Omental fat pad (tissue), 4 donors: ENCODE results near the gene ZNF608. TPM values are rescaled to one million over a fixed set of nuclear protein-coding genes. Genes with fewer than 3 reads are reported as not detected.
A peak's percentile ranks its signal among the peaks of the same experiment; 100 is the strongest.

ENCODE experiments used
- ATAC-seq: fragments of 150-250 bp; one replicate; pipeline ENCODE4 v1.9.1; 2016; ENCODE audit warnings: mild to moderate bottlenecking, moderate library complexity; ENCODE audit not compliant: low FRiP score
- DNase-seq: peaks from one replicate; pipeline ENCODE4 v3.0.0-alpha.2; 2019; ENCODE audit warnings: low spot score
- total RNA-seq, 4 donors: library from RNA; depleted of rRNA; stranded (reverse); fragments of >200 nt; gene quantifications; one replicate each; pipeline ENCODE4 v1.1.0, GENCODE V29; 2016
- TF ChIP-seq, protein P1 (sequence below), 3 donors: fragments of 450-650 bp; IDR thresholded peaks; one replicate each; pipeline ENCODE4 v1.5.1; 2016 to 2017; ENCODE audit warnings: antibody characterized with exemption in 3 of 3, mild to moderate bottlenecking in 3 of 3, moderate library complexity in 2 of 3

The ZNF608 gene, protein sequence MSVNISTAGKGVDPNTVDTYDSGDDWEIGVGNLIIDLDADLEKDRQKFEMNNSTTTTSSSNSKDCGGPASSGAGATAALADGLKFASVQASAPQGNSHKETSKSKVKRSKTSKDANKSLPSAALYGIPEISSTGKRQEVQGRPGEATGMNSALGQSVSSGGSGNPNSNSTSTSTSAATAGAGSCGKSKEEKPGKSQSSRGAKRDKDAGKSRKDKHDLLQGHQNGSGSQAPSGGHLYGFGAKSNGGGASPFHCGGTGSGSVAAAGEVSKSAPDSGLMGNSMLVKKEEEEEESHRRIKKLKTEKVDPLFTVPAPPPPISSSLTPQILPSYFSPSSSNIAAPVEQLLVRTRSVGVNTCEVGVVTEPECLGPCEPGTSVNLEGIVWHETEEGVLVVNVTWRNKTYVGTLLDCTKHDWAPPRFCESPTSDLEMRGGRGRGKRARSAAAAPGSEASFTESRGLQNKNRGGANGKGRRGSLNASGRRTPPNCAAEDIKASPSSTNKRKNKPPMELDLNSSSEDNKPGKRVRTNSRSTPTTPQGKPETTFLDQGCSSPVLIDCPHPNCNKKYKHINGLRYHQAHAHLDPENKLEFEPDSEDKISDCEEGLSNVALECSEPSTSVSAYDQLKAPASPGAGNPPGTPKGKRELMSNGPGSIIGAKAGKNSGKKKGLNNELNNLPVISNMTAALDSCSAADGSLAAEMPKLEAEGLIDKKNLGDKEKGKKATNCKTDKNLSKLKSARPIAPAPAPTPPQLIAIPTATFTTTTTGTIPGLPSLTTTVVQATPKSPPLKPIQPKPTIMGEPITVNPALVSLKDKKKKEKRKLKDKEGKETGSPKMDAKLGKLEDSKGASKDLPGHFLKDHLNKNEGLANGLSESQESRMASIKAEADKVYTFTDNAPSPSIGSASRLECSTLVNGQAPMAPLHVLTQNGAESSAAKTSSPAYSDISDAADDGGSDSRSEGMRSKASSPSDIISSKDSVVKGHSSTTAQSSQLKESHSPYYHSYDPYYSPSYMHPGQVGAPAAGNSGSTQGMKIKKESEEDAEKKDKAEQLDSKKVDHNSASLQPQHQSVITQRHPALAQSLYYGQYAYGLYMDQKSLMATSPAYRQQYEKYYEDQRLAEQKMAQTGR (N-terminal part only)
- total RNA-seq = 10 to 100 TPM; 14.8 to 26.2 (median 20.8) TPM

DNA sequence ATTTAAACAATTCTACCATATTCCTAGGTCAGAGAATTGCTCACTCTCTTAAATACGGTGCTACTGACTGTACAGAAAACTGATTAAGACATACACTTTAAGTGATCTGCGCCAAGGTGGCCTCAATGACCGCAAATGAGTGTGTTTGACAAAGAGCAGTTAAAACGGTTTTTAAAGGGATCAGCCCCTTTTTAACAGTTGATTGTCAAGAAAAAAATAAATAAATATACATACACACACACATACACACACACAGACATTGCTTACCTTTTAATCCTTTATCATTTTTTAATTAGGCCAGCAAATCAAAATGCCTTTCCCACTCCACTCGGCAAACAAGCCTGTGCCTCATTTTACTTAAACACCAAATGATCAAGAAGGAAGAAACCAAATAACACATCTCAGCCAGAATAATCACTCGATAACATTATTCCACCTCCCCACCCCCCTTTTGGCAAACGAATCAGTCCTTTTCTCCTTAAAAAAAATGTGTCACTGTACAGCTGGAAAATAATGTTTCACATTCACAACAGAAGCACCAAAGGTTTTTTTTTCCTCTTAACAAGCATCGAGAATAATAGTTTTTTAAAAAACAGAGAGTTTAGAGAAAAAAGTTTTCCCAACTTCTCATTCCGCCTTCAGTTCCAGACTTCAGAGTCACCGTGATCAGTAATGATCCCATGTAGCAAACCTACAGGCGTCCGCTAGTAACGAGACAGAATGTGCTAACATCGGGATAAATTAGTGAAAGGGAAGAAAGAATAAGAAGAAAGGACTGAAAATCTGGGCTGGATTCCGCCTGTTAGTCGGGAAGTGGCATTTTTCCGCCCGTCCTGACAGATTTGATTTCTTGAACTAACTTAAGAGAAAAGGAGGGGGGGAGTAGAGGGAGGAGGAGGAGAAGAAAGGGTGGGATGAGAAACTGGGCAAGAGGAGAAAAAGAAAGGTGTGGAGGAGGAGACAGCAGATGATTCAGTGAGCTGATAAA, at the start of gene ZNF608:
TSS of gene ZNF608 (minus strand) at position 712 of the 988 bp plus-strand sequence. CDS start 1,650 bp downstream, outside the sequence.
- TF ChIP-seq, protein P1, sequence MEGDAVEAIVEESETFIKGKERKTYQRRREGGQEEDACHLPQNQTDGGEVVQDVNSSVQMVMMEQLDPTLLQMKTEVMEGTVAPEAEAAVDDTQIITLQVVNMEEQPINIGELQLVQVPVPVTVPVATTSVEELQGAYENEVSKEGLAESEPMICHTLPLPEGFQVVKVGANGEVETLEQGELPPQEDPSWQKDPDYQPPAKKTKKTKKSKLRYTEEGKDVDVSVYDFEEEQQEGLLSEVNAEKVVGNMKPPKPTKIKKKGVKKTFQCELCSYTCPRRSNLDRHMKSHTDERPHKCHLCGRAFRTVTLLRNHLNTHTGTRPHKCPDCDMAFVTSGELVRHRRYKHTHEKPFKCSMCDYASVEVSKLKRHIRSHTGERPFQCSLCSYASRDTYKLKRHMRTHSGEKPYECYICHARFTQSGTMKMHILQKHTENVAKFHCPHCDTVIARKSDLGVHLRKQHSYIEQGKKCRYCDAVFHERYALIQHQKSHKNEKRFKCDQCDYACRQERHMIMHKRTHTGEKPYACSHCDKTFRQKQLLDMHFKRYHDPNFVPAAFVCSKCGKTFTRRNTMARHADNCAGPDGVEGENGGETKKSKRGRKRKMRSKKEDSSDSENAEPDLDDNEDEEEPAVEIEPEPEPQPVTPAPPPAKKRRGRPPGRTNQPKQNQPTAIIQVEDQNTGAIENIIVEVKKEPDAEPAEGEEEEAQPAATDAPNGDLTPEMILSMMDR (IDR thresholded peaks at IDR 0.05) = no peak
- ATAC-seq (peak; percentile 9), DNase-seq (no peak)

DNA sequence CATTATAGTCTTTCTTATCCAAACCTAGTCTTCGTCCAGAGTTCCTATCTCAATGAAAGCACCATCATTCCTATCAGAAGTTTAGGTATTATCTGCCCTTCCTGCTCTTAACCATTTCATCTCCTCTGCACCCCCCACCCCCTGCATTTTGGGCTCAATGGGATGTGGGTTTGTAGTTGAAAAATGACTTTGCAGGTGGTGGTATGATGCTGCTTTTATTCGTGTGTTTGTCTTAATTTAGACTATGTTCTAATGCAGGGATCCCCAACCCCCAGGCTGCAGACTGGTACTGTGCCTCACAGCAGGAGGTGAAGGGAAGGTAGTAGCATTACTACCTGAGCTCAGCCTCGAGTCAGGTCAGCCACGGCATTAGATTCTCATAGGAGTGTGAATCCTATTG, 49.4 kb upstream of the ZNF608 start:
- DNase-seq (no peak), ATAC-seq (no peak)
- TF ChIP-seq, protein P1 (IDR thresholded peaks at IDR 0.05) = no peak

DNA sequence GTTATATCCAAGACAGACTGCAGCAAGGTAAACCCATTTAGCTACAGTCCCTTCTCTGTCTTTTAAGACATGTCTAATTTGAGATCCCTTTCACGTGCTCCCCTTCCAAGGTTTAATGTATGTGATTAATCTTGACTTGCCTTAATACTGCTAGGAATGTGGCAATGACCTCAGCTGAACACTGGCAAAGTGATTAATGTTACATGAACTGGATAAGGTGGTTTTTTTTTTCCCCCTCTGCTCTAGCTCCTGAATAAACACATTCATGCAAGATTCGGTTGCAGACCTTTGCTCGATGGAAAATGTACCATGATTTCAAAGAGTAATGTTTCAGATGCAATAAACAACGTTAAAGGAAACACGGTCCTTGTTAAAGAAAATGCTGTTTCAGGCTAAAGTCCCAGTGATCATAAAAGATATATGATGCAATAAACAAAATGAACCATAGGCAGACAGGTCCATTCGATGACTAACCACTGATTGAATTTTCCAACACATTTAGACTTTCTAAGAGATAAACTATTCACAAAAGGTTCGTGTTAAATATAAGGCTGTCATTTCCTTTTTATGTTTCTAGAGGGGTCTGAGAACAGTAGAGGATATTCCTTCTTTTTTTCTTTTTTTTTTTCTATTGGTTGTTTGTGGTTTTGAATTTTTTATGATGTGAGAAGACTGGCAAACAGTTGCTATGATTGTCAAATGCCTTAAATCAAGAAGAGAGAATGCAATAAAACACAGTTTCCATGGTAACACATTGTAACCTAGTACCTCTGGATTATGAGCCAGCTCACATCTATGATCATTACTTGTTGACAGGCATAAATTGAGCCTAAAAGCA, 44.7 kb upstream of the ZNF608 start:
- ATAC-seq = peak; percentile 22
- TF ChIP-seq, protein P1 (IDR thresholded peaks at IDR 0.05) = no peak
- no peak for DNase-seq

DNA sequence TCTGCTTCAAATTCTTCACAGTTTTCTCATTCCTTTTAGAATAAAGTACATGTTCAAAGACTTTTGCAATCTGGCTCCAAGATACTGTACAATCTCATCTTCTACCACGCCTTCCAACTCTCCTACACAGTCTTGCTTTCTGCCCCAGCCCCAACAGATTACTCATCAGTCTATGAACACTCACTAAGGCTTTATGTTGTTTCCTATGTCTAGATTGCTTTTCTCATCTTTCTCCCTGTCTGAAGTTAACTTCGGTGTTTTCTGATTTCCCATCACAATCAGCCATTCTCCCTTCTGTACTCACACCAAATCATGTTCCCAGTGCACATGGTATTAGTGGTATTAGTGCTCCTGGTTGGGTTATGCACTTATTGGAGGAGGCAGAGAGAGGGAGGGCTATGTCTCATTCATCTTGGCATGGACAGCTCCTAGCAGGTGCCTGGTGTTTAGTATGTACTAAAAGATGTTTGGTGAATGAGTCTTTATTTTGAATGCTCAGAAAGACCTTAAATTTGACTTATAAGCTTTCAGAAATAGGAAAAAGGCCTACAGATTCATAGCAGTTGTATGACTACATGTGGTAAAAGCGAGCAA, 44.0 kb upstream of the ZNF608 start:
- TF ChIP-seq, protein P1 (IDR thresholded peaks at IDR 0.05) = no peak
- ATAC-seq (peak; percentile 95), DNase-seq (no peak)

DNA sequence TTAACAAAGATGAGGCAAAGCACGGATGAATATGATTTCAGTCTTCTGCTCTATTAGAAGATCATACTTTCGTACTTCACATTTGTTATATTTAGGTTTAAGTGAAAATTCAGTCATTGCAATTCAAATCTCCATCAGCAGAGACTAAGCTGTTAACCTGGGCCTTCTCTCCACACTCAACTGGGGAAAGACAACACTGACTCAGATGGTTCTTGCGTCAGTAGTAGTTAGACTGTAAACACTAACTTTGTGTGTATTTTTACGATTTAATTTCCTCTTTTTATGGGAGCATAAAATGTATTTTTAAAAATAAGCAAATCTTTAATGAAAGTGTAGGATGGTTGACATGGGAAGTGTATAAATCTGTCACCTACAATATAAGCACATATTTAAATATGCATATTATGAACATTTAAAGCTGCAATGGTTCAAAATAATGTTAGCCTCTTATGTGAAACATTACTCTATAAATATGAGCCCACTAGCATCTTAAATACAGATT, 42.7 kb upstream of the ZNF608 start:
- no peak for ATAC-seq

More for the DNA sequence above, 42.7 kb upstream of the ZNF608 start:
- TF ChIP-seq, protein P1 (IDR thresholded peaks at IDR 0.05) = no peak
- no peak for DNase-seq
